Measurements from ENCODE around the gene ATP6AP1. TPM values are rescaled to one million over a fixed set of nuclear protein-coding genes. Genes with fewer than 3 reads are reported as not detected.

Gene ATP6AP1
- total RNA-seq, 1 experiment from 2014 or later, result 119 TPM

DNA sequence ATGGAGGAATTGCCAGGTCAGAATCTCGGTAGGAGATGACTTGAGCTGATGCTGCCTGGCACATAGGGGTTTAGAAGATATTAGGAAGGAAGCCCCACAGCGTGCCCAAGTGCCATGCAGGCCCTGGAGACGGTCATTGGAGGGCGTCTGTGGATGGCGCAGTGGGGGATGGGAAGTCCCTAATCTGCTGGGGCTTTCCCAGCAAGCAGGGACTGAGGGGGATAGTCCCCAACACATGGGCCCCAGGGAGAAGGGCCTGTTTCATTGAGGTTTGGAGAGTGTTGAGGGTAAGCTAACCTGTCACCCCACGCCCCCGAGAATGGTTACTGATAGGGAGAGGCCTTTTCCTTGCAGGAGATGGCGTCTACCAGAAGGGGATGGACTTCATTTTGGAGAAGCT is 9.3 kb upstream of the ATP6AP1 start:
- ChIA-PET CTCF (no interaction called here), POLR2A (ENCODE audit: unreplicated experiment) (interaction anchor here (0.6 to 0.7 kb wide), 2 partner anchors 50 to 89 kb away, joined by 3 to 9 read pairs; no protein-coding TSS in a partner anchor)
- no peak for DNase-seq
- Histone ChIP-seq H3K9me3 (ENCODE audit: insufficient read depth, low read depth) (no peaks in the 10 kb centered on the region), H3K27me3 (ENCODE audit: insufficient read depth, low read depth) (no peaks in the 10 kb centered on the region), H3K9me2 (ENCODE audit: insufficient read depth) (no peaks in the 10 kb centered on the region), H3K4me2 (no peak overlapping the region), H3F3A (ENCODE audit: insufficient read depth, low read depth) (no peaks in the 10 kb centered on the region), H3K4me1 (replicated peaks; ENCODE audit: insufficient read depth) (no peaks in the 10 kb centered on the region), H3K27ac (no peak overlapping the region), H3K79me2 (ENCODE audit: low read depth) (no peaks in the 10 kb centered on the region), H3K4me3 (no peak overlapping the region), H3K36me3 (ENCODE audit: low read depth) (no peaks in the 10 kb centered on the region), H4K20me1 (ENCODE audit: insufficient read depth) (no peaks in the 10 kb centered on the region), H2AFZ (no peak overlapping the region)
- no TSS peak for BruUV-seq (replicated peaks)
- intact Hi-C loops (cut with micrococcal nuclease; ENCODE audit: unreplicated experiment), result no loop called here
- TF ChIP-seq EZH2 (IDR thresholded peaks at IDR 0.05; ENCODE audit: low read depth) (no peak), CTCF (conservative IDR thresholded peaks at IDR 0.05) (no peak)

- intact Hi-C loops (cut with micrococcal nuclease; ENCODE audit: unreplicated experiment), result no loop called here
- TF ChIP-seq EZH2 (IDR thresholded peaks at IDR 0.05; ENCODE audit: low read depth) (no peak), CTCF (conservative IDR thresholded peaks at IDR 0.05) (no peak)
- H3K79me2 ChIP-seq (ENCODE audit: low read depth), result no peaks in the 10 kb centered on the region
- H3F3A ChIP-seq (ENCODE audit: insufficient read depth, low read depth), result no peaks in the 10 kb centered on the region
- CTCF ChIA-PET, result no interaction called here
- DNase-seq, result no peak
- H3K9me2 ChIP-seq (ENCODE audit: insufficient read depth), result no peaks in the 10 kb centered on the region
- no peak overlapping the region for H2AFZ ChIP-seq
- no peaks in the 10 kb centered on the region for H3K27me3 ChIP-seq (ENCODE audit: insufficient read depth, low read depth)
- no peak overlapping the region for H3K27ac ChIP-seq
- H4K20me1 ChIP-seq (ENCODE audit: insufficient read depth), result no peaks in the 10 kb centered on the region
- no peaks in the 10 kb centered on the region for H3K4me1 ChIP-seq (replicated peaks; ENCODE audit: insufficient read depth)
- no TSS peak for BruUV-seq (replicated peaks)
- no peak overlapping the region for H3K4me3 ChIP-seq
- H3K36me3 ChIP-seq (ENCODE audit: low read depth), result no peaks in the 10 kb centered on the region
- POLR2A ChIA-PET (ENCODE audit: unreplicated experiment), result interaction anchor here (0.7 kb wide), 1 partner anchor 88 kb away, joined by 3 read pairs; no protein-coding TSS in a partner anchor
- no peak overlapping the region for H3K4me2 ChIP-seq
- H3K9me3 ChIP-seq (ENCODE audit: insufficient read depth, low read depth), result no peaks in the 10 kb centered on the region
Measured at GRCh38 chrX:154419688-154420401, 8.6 kb upstream of the ATP6AP1 start.

DNA sequence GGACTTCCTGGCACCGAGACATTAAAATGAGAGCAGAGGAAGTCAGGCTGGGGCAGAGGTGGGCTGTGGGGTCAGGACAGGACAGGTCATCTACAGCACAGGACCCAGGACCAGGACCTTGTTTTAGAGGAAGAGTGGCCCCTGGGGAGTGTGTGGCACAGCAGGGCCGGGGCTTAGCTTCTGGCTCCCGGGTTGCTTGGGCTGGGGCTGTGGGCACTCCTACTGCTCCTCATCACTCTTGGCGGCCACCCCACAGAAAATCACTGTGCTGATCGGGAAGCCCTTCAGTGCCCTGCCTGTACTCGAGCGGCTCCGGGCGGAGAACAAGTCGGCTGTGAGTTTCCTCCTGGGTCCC is 8.1 kb upstream of the ATP6AP1 start:
- CTCF ChIA-PET, result no interaction called here
- Histone ChIP-seq H2AFZ (no peak overlapping the region), H3K79me2 (ENCODE audit: low read depth) (no peaks in the 10 kb centered on the region), H3K4me3 (no peak overlapping the region), H3K9me2 (ENCODE audit: insufficient read depth) (no peaks in the 10 kb centered on the region), H3K36me3 (ENCODE audit: low read depth) (no peaks in the 10 kb centered on the region), H3K9me3 (ENCODE audit: insufficient read depth, low read depth) (no peaks in the 10 kb centered on the region), H3K4me1 (replicated peaks; ENCODE audit: insufficient read depth) (no peaks in the 10 kb centered on the region), H3K4me2 (no peak overlapping the region), H3K27me3 (ENCODE audit: insufficient read depth, low read depth) (no peaks in the 10 kb centered on the region), H3K27ac (no peak overlapping the region), H4K20me1 (ENCODE audit: insufficient read depth) (no peaks in the 10 kb centered on the region), H3F3A (ENCODE audit: insufficient read depth, low read depth) (no peaks in the 10 kb centered on the region)
- BruUV-seq (replicated peaks), result no TSS peak
- DNase-seq, result no peak
- TF ChIP-seq CTCF (conservative IDR thresholded peaks at IDR 0.05), result no peak
- no peak for TF ChIP-seq EZH2 (IDR thresholded peaks at IDR 0.05; ENCODE audit: low read depth)
- intact Hi-C loops (cut with micrococcal nuclease; ENCODE audit: unreplicated experiment), result no loop called here
- POLR2A ChIA-PET (ENCODE audit: unreplicated experiment), result no interaction called here
